Activated T-cell treated with anti-CD3 and anti-CD28 coated beads, Interleukin-2, amount 50 U/mL, for 48 hours (primary cell): ENCODE results near the gene TCF19.

Experiments used
- DNase-seq, 2 experiments: peaks; one replicate each; pipeline ENCODE4 v3.0.0-alpha.2; 2020

The TCF19 gene

DNA sequence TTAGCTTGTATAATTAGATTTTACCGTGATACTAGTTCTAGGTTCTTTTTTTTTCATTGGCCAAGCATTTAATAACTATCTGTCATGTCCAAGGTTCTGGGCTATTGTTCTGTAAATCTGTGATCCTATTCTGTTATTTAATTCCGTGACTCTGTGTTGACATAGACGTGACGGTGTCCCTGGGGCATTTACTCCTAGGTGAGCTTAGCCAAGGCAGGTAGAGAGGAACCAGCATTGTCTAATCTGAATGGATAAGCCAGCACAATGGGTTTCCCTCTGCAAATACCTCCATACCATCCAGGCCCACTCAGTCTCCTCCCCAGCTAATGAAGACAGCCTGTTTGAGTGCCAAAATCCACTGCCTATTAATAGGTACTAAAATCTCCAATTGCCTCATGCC, 29.3 kb upstream of the TCF19 start:
- DNase-seq = no peak

DNA sequence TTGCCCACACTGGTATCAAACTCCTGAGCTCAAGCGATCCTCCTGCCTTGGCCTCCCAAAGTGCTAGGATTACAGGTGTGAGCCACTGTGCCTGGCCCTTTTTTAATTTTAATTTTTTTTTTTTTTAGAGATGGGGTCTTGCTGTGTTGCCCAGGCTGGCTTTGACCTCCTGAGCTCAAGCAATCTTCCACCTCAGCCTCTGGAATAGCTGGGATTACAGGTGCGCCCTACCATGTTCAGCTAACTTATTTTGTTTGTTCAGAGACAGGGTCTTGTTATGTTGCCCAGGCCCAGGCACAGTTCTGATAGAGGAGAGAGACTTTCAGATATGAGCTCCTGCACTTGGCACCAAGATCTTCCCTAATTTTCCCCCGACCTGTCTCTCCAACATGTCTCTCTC, 27.6 kb upstream of the TCF19 start:
- DNase-seq = no peak

DNA sequence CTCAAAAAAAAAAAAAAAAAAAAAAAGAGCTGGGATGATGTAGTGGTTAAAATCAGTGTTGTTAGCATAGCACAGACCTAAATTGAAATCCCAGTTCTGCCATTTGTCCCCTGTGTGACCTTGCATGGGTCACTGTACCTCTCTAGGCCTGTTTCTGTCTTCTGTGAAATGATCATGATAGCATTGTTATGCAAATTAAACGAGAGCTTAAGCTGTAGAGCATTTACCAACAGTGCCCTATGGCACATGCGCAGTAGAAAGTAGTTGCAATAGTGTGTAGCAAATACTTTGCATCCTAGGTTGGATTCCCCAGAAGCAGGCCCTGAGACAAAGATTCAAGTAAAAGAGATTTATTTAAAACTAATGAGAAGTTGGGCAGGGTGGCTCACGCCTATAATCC, 26.8 kb upstream of the TCF19 start:
- DNase-seq = no peak

DNA sequence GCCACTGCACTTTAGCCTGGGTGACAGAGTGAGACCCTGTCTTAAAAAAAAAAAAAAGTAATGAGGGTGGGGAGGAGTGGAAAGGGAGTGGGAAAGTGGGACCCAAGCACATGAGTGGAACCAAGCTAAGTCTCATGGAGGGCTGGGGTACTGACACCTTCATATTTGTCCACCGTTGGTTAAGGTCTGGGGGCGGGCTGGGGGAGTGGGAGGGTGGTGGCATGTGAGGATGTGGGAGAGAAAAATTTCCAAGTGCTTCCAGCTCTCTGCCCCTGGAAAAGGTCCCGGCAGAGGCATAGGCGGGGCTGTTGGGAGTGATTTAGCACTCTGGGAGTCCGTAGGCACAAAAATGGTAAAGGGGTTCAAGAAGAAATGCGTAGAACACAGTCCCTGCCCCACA, 25.6 kb upstream of the TCF19 start:
- DNase-seq = no peak

DNA sequence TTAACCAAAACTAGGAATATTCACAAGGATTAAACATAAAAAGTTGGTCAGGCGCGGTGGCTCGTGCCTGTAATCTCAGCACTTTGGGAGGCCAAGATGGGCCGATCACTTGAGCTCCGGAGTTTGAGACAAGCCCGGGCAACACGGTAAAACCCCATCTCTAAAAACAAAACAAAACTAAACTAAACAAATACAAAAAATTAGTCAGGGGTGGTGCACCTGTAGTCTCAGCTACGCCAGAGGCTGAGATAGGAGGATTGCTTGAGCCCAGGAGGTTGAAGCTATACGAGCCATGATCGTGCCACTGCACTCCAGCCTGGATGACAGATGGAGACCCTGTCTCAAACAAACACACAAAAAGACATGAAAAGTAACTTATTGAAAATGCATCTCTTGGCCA, 22.7 kb upstream of the TCF19 start:
- no peak for DNase-seq

DNA sequence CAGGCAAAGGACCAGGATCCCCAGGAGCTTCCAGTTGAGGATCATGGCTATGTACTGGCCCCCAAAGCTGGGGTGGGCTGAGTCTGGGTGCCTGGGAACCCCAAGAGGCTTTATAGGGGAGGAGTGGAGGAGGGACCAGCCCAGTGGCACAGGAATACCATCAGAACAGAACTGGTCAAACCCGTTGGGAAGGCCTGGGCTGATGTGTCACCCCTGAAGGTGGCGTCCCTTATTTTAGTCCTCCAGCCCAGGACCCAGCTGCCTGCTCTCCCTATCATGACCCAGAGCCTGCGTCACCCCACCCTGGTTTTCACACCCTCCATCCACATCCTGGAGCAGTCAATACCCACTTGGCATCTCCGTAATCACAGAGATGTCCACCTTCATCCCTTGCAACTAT, 19.4 kb upstream of the TCF19 start, which contains the start of gene PSORS1C2:
TSS of gene PSORS1C2 (minus strand) at position 85 of the 400 bp plus-strand sequence. CDS start at position 45, 40 bp downstream.
- DNase-seq = no peak

DNA sequence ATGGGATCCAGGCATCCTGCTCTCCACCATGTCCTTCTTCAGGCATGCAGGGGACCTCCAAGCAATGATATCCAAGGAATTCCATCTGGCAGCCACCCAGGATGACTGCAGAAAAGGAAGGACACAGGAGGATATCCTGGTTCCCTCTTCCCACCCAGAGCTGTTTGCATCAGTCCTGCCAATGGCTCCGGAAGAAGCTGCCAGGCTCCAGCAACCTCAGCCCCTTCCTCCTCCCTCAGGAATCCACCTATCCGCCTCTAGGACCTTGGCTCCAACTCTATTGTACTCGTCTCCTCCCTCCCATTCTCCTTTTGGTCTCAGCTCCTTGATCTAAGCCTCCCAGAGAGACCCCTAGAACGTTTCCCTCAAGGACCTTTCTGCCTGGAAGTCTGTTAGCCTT, 18.8 kb upstream of the TCF19 start:
- no peak for DNase-seq

DNA sequence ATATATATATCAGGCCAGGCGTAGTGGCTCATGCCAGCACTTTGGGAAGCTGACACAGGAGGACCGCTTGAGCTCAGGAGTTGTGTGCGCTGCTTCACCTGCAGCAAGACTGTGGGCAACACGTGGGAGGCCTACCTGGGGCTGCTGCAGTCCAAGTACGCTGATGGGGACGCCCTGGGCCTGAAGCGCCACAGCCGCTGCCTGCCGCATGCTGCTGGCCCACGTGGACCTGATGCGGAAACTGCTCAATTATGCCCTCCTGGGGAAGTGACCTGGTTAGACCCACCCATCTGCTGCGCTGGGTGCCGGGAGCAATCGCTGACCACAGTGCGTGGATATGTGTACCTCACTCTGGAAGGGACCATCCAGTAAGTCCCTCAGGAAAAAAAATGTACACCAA, 17.7 kb upstream of the TCF19 start:
- DNase-seq = no peak

DNA sequence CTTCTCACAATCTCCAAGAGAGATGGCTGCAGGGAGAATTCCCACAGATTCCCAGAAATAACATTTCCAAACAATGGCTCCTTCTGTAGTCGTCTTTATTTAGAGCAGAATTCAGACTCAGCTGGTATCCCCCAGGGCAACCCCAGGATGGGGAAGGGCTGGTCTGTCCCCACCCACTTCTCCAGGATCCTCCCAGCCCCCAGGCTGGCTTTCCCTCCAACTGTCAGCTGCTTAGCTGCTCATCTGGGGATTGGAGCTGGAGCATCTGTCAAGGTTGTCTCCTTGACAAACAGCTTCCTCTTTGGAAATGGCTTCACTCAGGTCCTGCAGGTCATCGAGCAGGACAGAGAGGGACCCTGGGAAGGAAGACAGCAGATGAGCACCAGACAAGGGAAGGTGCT, 16.0 kb upstream of the TCF19 start:
- no peak for DNase-seq

DNA sequence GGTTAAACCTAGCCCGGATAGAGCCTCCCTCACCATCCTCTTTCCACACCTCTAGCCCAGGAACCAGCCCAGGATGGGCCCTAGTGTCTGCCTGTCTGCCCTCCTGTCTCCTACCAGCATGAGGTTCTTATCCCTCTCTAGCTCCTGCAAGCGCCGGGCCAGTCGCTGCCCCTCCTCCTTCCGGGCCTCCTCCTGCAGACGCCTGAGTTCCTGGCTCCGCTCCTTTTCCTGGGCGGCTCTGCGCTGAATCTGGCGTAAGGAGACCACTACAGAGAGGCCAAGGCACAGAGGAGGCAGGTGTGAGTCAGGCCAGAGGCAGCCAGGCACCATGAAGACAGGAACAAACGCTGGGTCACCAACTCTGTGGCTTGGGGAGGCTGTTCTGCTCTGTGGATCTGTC, 15.2 kb upstream of the TCF19 start:
- DNase-seq = no peak

DNA sequence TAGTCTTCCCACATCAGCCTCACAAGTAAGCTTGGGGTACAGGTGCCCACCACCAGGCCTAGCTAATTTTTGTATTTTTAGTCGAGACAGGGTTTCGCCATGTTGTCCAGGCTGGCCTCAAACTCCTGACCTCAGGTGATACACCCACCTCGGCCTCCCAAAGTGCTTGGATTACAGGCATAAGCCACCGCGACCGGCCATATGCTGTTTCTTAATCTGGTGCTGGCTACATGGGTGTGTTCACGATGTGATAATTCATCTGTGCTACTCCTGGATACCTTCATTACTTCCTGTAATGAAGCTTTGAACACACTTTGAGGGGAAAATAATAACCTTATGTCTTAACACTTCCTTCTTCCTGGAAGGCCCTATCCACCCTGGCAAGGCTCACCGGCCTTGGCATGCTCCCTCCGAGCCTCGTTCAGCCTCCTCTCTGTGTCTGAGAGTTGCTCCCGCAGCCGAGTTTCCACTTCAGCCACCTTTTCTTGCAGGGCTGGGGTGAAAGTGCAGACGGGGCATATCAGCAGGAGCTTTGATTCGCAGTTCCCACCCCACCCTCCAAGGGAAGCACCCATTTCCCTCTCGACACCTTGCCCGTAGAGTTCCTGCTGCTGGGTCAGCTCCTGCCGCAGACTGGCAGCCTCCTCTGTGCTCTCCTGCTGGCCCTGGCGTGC, 14.0 kb upstream of the TCF19 start:
- no peak for DNase-seq

DNA sequence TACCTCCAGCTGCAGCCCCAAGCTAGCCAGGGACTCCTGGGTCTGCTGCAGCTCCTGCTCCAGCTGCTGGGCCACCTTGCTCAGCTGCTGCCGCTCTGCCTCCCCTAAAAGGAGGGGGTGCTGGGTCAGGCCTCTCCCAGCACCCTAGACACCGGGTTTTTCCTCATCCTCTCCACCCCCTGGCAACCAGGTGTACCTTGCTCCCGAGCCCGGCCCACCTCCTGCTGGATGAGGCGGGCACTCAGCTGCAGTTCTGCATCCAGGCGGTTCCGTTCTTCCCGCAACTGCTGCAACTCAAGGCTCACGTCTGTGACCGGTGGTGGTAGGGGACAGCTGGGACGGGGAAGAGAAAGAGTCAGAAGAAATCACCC, 13.4 kb upstream of the TCF19 start:
- no peak for DNase-seq

DNA sequence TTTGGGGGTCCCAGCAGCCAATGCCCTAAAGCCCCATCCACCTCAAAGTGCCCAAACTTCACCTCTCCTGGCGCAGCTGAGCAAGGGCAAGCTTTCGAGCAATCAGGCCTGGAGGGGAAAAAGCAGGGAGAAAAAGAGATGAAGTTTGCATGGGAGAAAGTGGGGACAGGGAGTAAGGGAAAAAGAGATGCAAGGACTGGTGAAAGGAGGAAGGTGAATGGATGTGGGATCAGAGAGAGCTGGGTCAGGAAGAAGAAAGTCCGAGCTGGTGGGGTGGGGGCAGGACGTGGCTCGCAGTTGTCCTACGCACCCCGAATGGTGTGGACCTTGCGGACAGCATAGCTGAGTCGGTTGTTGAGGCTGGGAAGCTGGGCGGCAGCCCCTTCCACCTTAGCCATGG, 13.0 kb upstream of the TCF19 start:
- DNase-seq = no peak

DNA sequence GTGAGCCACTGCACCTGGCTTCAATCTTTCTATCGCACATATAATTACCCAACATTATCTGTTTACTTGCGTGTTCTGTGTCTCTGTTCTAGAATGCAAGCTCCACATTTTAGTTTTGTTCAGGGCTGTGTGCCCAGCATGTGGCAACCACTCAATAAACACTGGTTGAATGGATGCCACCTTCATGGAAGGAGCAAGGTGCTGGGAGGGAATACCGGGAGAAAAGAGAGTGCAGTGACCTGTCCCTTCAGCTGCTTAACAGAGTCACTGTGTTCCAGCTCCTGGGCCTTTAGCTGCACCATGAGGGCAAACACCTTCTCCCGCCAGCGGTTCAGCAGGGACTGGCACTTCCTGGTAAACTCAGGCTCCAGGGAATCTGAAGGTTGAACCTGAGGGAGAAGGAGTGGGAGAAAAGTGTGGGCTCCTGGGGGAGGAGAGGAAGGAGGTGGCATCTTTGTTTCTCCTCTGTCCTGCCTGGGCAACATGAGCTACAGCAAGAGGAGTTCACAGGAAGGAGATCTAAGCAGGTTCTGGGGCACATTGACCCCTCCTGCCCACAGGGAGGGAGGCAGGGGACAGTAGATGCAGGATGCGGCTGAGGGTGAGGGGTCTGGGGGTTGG, 8.5 kb upstream of the TCF19 start:
- DNase-seq = no peak

DNA sequence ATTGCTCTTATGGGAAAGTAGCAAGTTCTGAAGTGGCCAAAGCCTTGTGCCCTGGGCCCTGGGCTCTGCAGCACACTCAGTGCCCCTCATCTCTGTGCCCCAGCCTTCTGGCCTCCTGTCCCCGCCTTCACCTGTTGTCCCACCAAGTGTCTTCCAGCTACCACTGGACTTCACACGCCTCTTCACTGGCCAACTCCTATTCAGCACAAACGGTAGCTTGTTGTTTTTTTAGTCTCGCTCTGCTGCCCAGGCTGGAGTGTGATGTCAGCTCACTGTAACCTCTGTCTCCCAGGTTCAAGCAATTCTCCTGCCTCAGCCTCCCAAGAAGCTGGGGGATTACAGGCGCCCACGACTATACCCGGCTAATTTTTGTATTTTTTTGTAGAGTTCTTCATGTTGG, 5.6 kb upstream of the TCF19 start:
- no peak for DNase-seq

DNA sequence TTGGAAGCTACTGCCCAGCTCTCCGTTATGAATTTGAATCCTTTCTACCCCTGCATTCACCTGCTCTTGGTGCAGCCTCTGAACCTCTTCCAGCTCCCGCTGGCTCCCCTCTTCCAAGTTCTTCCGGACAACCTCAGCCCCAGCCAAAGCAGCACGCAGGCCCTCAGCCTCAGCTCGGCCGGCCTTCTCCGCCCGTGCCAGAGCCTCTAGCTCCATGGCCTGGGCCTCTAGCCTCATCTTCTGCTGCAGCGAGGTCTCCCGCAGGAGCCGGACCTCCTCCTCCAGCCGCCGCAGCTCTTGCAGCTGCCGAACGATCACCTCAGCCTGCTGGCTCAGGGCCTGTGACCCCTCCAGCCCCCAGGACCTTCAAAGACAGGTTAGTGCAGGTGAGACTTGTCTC, 4.0 kb upstream of the TCF19 start:
- no peak for DNase-seq

DNA sequence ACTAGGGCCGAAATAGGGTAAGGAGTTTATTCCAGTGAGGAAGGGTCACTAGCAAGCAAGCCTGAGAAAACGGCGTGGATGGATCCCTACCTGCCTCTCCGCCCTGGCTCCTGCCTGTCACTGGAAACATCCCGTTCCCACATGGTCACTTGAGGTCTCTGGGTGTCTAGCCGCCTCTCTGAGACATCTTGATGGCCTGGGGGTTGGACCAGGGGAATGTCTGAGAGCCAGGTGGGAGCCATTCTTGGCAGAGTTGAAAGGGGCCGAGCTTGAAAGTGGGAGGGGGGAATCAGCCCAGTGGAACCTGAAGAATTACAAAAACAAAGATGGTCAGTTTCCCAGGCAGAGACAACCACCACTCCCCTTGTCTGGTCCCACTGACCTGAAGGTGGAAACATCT, 1.7 kb upstream of the TCF19 start:
- DNase-seq = no peak

DNA sequence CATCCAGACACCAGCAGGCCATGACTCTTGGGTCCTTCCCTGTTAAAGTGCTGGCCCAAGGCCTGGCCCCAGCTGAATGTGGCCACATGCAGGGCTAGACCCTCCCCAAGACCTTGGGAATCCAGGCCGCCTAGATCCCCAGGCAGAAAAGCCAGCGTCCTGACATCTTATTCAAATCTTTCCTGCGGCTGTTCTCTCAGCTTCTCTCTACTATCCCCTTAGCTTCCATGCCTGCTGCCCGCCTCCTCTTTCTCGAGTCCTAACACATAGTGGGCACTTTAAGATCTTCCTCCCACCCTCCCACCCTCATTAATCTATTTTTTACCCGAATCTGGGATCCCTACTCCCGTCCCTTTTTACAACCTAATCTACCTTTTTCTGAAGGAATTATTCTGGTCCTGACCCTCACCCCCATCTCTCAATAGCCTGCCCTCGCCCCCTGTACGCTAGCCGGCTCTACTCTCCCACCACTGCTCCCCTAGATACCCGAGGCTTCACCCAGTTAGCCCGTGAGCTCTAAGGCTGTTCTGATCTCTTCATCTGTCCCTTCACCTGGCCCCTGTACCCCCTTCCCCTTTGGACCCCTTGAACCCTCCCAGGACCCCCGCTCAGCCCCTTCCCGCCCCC, 763 bp upstream of the TCF19 start, which contains the start of gene CCHCR1:
TSS of gene CCHCR1 (minus strand) at position 290 of the 627 bp plus-strand sequence. CDS start at position 88, 202 bp downstream.
- DNase-seq = no peak

DNA sequence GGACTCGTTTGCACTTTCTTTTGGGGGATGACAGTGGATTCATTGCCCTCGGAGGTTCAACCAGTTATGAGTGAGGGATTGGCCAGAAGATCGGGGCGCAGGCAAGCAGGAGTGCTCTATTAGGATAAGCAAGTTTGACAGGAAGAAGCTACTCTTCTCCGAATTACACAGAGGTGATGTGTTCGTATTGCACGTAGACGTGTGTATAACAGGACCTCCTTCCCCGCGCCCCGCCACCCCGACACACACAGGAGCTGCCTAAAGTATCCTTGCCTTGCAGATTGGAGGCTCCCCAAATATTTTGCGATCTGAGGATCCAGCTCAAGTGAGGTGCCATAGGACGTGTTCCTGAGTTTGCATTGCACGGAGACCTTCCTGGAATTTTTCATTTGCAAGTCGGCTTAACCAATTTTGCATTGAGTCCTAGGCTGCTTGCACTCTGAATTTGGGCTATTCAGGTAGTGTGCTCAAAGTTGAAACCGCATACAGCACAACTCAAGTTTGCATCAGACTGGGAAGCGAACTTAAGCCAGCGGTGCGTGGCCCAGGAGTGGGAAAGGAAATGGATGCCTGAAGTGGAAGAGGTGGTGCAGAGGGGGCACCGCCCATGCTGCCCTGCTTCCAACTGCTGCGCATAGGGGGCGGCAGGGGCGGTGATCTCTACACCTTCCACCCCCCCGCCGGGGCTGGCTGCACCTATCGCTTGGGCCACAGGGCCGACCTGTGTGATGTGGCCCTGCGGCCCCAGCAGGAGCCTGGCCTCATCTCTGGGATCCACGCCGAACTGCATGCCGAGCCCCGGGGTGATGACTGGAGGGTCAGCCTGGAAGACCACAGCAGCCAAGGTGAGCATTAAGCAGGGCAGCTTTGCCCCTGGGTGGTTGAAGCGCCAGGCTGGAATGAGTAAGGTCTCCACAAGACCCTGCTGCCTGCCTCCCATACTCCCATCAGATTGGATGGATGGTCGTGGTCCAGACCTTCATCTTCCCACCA, 770 bp downstream of the TCF19 start:
- DNase-seq = peak; percentile 53

DNA sequence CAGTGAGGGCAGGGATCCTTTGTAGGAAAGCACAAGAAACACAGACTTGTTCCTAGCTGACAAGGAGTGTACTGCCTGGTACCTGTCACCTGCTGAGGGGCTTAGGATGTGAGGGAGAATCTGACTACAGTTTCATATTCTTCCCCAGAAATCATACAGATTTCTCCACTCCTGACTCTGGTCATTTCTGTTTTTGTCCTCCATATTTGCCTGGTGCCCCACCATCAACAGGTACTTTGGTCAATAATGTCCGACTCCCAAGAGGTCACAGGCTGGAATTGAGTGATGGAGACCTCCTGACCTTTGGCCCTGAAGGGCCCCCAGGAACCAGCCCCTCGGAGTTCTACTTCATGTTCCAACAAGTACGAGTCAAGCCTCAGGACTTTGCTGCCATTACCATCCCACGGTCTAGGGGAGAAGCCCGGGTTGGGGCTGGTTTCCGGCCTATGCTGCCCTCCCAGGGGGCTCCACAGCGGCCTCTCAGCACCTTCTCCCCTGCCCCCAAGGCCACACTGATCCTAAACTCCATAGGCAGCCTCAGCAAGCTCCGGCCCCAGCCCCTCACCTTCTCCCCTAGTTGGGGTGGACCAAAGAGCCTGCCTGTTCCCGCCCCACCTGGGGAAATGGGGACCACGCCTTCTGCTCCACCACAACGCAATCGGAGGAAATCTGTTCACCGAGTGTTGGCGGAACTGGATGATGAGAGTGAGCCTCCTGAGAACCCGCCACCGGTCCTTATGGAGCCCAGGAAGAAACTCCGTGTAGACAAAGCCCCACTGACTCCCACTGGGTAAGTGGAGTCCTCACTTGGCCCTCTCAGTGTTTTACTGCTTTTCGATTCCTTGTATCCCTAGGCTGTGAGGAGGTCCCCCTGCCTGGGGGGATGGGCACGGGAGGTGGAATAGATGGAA, 3.1 kb downstream of the TCF19 start:
- no peak for DNase-seq

DNA sequence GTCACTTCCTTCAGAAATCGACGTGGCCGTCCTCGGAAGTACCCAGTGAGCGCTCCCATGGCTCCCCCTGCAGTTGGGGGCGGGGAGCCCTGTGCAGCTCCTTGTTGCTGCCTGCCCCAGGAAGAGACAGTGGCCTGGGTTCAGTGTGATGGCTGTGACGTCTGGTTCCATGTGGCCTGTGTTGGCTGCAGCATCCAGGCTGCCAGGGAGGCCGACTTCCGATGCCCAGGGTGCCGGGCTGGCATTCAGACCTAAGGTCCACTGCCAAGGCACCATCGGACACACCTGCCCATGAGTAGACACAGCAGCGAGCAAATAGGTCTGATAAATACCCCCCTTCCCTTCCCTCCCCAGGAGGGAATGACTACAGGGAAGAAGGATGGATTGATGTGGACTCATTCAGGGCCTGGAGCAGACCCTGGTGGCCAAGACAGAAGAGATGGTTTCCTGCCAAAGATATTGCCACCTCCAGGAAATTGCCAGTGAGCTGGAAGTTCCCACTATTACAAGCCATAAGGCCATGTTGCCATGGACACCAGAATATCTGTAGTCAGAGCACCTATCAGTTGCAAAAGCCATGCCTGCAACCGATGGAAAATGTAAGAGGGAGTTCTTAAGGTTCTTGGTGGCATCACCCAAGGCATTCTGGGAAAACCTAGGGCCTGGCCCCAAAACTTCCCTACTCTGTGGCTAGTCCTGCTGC, 4.2 kb downstream of the TCF19 start:
- no peak for DNase-seq
